H1 (cell line): Measurements from ENCODE around the gene FADS6. TPM values are rescaled to one million over a fixed set of nuclear protein-coding genes. Genes with fewer than 3 reads are reported as not detected.

Experiments used
- BACH1 ChIP-seq: IDR thresholded peaks from 2 replicates; pipeline ENCODE4 v1.6.1; 2012; ENCODE audit warnings: low read length, improper control_type of control experiment
- CREB1 ChIP-seq: IDR thresholded peaks from 2 replicates; pipeline ENCODE4 v1.6.1; 2012; ENCODE audit warnings: inconsistent platforms
- KDM1A ChIP-seq: fragments of 200-600, 300-600 bp; sonication (generic); IDR thresholded peaks from 2 replicates; pipeline ENCODE4 v1.7.1; 2016; ENCODE audit warnings: mild to moderate bottlenecking, low read length, borderline replicate concordance
- TAF7 ChIP-seq: optimal IDR thresholded peaks from 2 replicates; pipeline ENCODE3; 2011; ENCODE audit warnings: low read depth, mild to moderate bottlenecking, inconsistent platforms, low read length, moderate library complexity, borderline replicate concordance
- ZNF274 ChIP-seq: IDR thresholded peaks from 2 replicates; pipeline ENCODE4 v1.7.0; 2012; ENCODE audit warnings: low read length, borderline replicate concordance; ENCODE audit errors: extremely low read depth
- polyA plus RNA-seq, 7 experiments: library from polyadenylated mRNA; depleted of rRNA in 3 of 7; stranded (reverse) in 5 of 7; unstranded in 2 of 7; fragments of >200 nt in 5 of 7; fragments of 200-250 nt in 2 of 7; gene quantifications; 1 replicate in 5 of 7; 2 replicates in 1 of 7; 4 replicates in 1 of 7; pipeline versions ENCODE4 v1.2.1 to v1.2.3, GENCODE V29; 2011 to 2013; ENCODE audit warnings: missing spikeins in 2 of 7, mixed read lengths in 2 of 7
- total RNA-seq: library from RNA; stranded (reverse); fragmentation: NEBNext Ultra II Directional; extraction: Animal tissue kit (Norgen Biotek cat#: 25700); gene quantifications from 2 replicates; pipeline ENCODE4 v1.2.1, GENCODE V29; 2021
- TF ChIP-seq, protein P1 (sequence below): IDR thresholded peaks from 2 replicates; pipeline ENCODE4 v1.6.1; 2012; ENCODE audit warnings: inconsistent platforms

Gene FADS6
- total and polyA plus RNA-seq, 2 of the 8 experiments (the other 6 are each of a cell fraction or from before 2014, with no cell fraction given) = 0.56 to 2.5 TPM

DNA sequence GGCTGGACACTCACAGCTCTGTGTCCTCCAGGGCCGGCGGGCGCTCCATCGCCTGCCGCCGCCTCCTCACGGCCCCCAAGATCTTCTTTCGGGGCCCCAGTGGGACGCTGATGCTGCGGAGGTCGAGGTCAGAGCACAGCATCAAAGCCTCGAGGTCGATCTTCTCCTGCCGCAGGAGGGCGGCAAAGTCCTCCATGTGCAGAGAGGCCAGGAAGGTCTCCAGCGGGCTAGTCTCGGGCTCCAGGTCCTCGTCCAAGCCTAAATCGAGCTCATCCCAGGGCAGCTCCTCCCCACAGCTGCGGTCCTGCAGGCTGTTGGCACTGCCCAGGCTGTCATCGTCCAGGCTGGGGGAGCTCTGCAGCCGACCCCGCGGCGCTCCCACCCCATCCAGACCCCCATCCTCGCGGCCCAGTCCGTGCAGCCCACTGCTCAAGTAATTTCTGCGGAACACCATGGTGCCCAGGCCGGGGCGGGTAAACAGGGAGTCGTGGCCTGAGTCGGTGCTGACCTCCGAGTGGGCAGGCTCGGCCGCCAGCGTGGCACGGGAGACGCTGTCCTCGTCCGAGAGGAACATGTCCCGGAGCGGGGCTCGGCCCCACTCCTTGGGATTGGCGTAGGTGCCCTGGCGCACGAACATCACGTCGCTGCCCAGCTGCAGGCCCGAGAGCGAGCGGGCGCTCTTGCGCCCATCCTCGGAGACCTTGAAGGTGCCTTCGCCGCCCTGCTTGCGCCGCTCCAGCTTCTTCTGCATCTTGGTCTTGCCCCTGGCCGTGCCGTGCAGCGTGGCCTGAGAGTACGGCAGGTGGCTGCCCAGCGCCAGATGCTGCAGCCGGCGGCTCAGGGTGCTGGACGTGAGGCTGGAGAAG, 26.2 kb upstream of the FADS6 start (continued):
- no peak for TF ChIP-seq TAF7
- TF ChIP-seq ZNF274 = no peak
- TF ChIP-seq BACH1 = no peak
- TF ChIP-seq, protein P1, sequence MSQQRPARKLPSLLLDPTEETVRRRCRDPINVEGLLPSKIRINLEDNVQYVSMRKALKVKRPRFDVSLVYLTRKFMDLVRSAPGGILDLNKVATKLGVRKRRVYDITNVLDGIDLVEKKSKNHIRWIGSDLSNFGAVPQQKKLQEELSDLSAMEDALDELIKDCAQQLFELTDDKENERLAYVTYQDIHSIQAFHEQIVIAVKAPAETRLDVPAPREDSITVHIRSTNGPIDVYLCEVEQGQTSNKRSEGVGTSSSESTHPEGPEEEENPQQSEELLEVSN = peak; percentile 93
- TF ChIP-seq CREB1 = no peak
- no peak for TF ChIP-seq KDM1A
